Upper lobe of left lung (tissue), 6 donors: ENCODE results near the gene KRT82. TPM values are rescaled to one million over a fixed set of nuclear protein-coding genes. Genes with fewer than 3 reads are reported as not detected.
A peak's percentile ranks its signal among the peaks of the same experiment; 100 is the strongest.

ENCODE experiments used
- ATAC-seq, 2 donors: fragments of 200-7000 bp; cut with Tn5 transposase; one replicate each; pipeline ENCODE4 v1.9.1; 2022; ENCODE audit warnings: mild to moderate bottlenecking in 2 of 2, moderate library complexity in 2 of 2; ENCODE audit not compliant: low FRiP score in 2 of 2
- DNase-seq, 2 donors: peaks; one replicate each; pipeline ENCODE4 v3.0.0-alpha.2; 2019 to 2020
- H3K27ac ChIP-seq, 4 donors: fragments of 200-600 bp; sonication (generic); one replicate each; pipeline ENCODE4 v1.5.1; 2016 to 2019
- H3K27me3 ChIP-seq, 4 donors: fragments of 200-600 bp; sonication (generic); one replicate each; pipeline ENCODE4 v1.5.1; 2017 to 2019
- H3K36me3 ChIP-seq, 4 donors: fragments of 200-600 bp; sonication (generic); one replicate each; pipeline ENCODE4 v1.5.1; 2016 to 2019
- H3K4me1 ChIP-seq, 4 donors: fragments of 200-600 bp; sonication (generic); one replicate each; pipeline ENCODE4 v1.5.1; 2018 to 2019
- H3K4me3 ChIP-seq, 4 donors: fragments of 200-600 bp; sonication (generic); one replicate each; pipeline ENCODE4 v1.5.1; 2017 to 2019; ENCODE audit warnings: mild to moderate bottlenecking in 2 of 4, moderate library complexity in 1 of 4
- H3K9me3 ChIP-seq, 4 donors: fragments of 200-600 bp; sonication (generic); one replicate each; pipeline ENCODE4 v1.5.1; 2018 to 2019
- CTCF ChIP-seq, 6 experiments: fragments of 450-650 bp in 4 of 6; fragments of 200-600 bp in 2 of 6; sonication (generic) in 2 of 6; IDR thresholded peaks; one replicate each; pipeline ENCODE4 v1.5.1; 2016 to 2019; ENCODE audit warnings: antibody characterized with exemption in 6 of 6
- EP300 ChIP-seq, 4 donors: sonication (generic); formaldehyde crosslinking; IDR thresholded peaks; one replicate each; pipeline ENCODE4 v1.5.1; 2017; ENCODE audit warnings: antibody characterized with exemption in 4 of 4, control low read depth in 2 of 4
- POLR2A ChIP-seq, 4 donors: fragments of 450-650 bp; IDR thresholded peaks; one replicate each; pipeline ENCODE4 v1.5.1; 2016 to 2017; ENCODE audit warnings: antibody characterized with exemption in 4 of 4, mild to moderate bottlenecking in 2 of 4
- POLR2AphosphoS5 ChIP-seq, 2 donors: sonication (generic); formaldehyde crosslinking; IDR thresholded peaks; one replicate each; pipeline ENCODE4 v1.5.1; 2017; ENCODE audit warnings: antibody characterized with exemption in 2 of 2
- WGBS, 2 donors: methylation state at CpG; one replicate each; pipeline ENCODE4 v1.1.5; 2017 to 2018; 5-methylcytosine and 5-hydroxymethylcytosine counted together
- total RNA-seq, 6 donors: library from RNA; depleted of rRNA in 4 of 6; stranded (reverse); fragments of >200 nt in 4 of 6; gene quantifications; one replicate each; pipeline versions ENCODE4 v1.1.0 to v1.2.1, GENCODE V29; 2016 to 2021
- donor health status: DM: no; HTN: no; CAD: no; lungs with moderate emphysema.
- donor health status: DM: no; HTN: yes; CAD: no; lungs with severe emphysema.

The KRT82 gene
- total RNA-seq, 6 donors from 2014 or later: not detected

- no peak for DNase-seq
- no peaks in the 10 kb centered on the region for H3K4me1 ChIP-seq
Observed at GRCh38 chr12:52439420-52439819, 33.3 kb upstream of the KRT82 start.

GRCh38 chr12:52438305-52439301, 32.5 kb upstream of the KRT82 start:
- TF ChIP-seq POLR2AphosphoS5 (IDR thresholded peaks at IDR 0.05) (no peak), CTCF (IDR thresholded peaks at IDR 0.05) (no peak), POLR2A (IDR thresholded peaks at IDR 0.05) (no peak), EP300 (IDR thresholded peaks at IDR 0.05) (no peak)
- DNase-seq (no peak), ATAC-seq (no peak)
- WGBS, 2 donors: 84 to 85% methylated on average over 7 to 8 of the region's 8 CpGs
- no peaks in the 10 kb centered on the region for H3K27me3 ChIP-seq
- H3K36me3 ChIP-seq: no peaks in the 10 kb centered on the region
- H3K4me1 ChIP-seq: no peaks in the 10 kb centered on the region
- H3K27ac ChIP-seq: no peak overlapping the region
- no peak overlapping the region for H3K4me3 ChIP-seq
- no peaks in the 10 kb centered on the region for H3K9me3 ChIP-seq

More at GRCh38 chr12:52439420-52439819, 33.3 kb upstream of the KRT82 start:
- Histone ChIP-seq H3K4me3 (no peak overlapping the region), H3K9me3 (no peaks in the 10 kb centered on the region), H3K36me3 (no peaks in the 10 kb centered on the region), H3K27ac (no peak overlapping the region), H3K27me3 (no peaks in the 10 kb centered on the region)
- WGBS, 2 donors: 75 to 79% methylated on average over 7 to 8 of the region's 8 CpGs
- no peak for ATAC-seq
- TF ChIP-seq POLR2AphosphoS5 (IDR thresholded peaks at IDR 0.05) (no peak), POLR2A (IDR thresholded peaks at IDR 0.05) (no peak), EP300 (IDR thresholded peaks at IDR 0.05) (no peak), CTCF (IDR thresholded peaks at IDR 0.05) (no peak)

GRCh38 chr12:52437508-52437907, 31.4 kb upstream of the KRT82 start:
- no peak for ATAC-seq

DNA sequence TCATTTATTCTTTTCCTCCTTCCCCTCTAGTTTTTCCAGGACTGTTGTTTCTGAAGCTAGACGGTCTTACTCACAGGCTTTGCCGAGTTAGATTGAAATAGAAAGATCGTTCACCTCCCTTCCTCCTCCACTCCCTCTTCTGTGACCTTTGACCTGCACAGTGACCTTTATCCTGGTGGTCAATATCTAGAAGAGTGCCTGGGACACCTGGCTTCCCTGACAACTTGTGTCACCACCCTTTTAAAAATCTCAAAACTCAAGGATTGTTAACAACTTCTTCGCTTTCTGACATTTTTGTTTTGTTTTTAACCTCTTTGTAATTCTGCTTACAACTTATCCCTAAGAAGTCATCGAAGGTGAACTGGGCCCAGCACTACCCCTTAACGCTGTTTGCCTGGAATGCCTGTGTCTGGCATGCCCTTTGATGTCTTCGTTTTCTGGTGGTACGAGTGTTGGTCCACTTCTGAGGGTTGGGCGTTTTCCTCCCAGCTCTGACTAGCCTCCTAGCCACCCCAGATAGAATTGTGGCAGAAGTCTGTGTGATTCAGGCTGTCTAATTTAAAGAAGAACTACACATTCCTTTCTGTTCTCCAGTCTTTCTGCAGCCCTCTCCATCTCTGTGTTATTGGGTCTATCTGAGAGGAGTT, 30.8 kb upstream of the KRT82 start:
- TF ChIP-seq EP300 (IDR thresholded peaks at IDR 0.05): no peak
- TF ChIP-seq CTCF (IDR thresholded peaks at IDR 0.05): no peak
- no peak for TF ChIP-seq POLR2AphosphoS5 (IDR thresholded peaks at IDR 0.05)
- no peak for TF ChIP-seq POLR2A (IDR thresholded peaks at IDR 0.05)
- no peak for ATAC-seq
- WGBS, 2 donors: 60 to 63% methylated on average over 9 of the region's 9 CpGs
- Histone ChIP-seq H3K27ac (no peak overlapping the region), H3K36me3 (no peaks in the 10 kb centered on the region), H3K27me3 (no peaks in the 10 kb centered on the region), H3K4me1 (no peaks in the 10 kb centered on the region), H3K4me3 (no peak overlapping the region), H3K9me3 (no peaks in the 10 kb centered on the region)
- DNase-seq: no peak

More at GRCh38 chr12:52437508-52437907, 31.4 kb upstream of the KRT82 start:
- H3K4me1 ChIP-seq: no peaks in the 10 kb centered on the region
- H3K27ac ChIP-seq: no peak overlapping the region
- no peak for TF ChIP-seq POLR2AphosphoS5 (IDR thresholded peaks at IDR 0.05)
- no peak for TF ChIP-seq POLR2A (IDR thresholded peaks at IDR 0.05)
- no peak for TF ChIP-seq CTCF (IDR thresholded peaks at IDR 0.05)
- TF ChIP-seq EP300 (IDR thresholded peaks at IDR 0.05): no peak
- H3K27me3 ChIP-seq: no peaks in the 10 kb centered on the region
- DNase-seq: peak in 1 of 2 donors; percentile 75
- WGBS, 2 donors: 84 to 86% methylated on average over 9 of the region's 9 CpGs
- no peak overlapping the region for H3K4me3 ChIP-seq
- H3K36me3 ChIP-seq: no peaks in the 10 kb centered on the region
- no peaks in the 10 kb centered on the region for H3K9me3 ChIP-seq
